K562 (cell line): ENCODE results near the gene ARID3A. TPM values are rescaled to one million over a fixed set of nuclear protein-coding genes. Genes with fewer than 3 reads are reported as not detected.
A peak's percentile ranks its signal among the peaks of the same experiment; 100 is the strongest.

Experiments used
- EP400 ChIP-seq: fragments of 450-650 bp; IDR thresholded peaks from 2 replicates; pipeline ENCODE4 v1.6.1; 2017; ENCODE audit warnings: antibody characterized with exemption, mild to moderate bottlenecking, moderate library complexity
- POU5F1 ChIP-seq: fragments of 150-350 bp; IDR thresholded peaks from 2 replicates; pipeline ENCODE4 v1.6.1; 2014; ENCODE audit warnings: borderline replicate concordance, low read length, low read depth, mild to moderate bottlenecking; ENCODE audit not compliant: partially characterized antibody
- RBM17 ChIP-seq: fragments of 200-400 bp; formaldehyde crosslinking; IDR thresholded peaks from 2 replicates; pipeline ENCODE4 v1.6.1; 2017; ENCODE audit warnings: low read depth, mild to moderate bottlenecking, low read length, borderline replicate concordance
- SMARCC2 ChIP-seq: fragments of 450-650 bp; IDR thresholded peaks from 2 replicates; pipeline ENCODE4 v1.6.1; 2017; ENCODE audit warnings: antibody characterized with exemption, moderate library complexity, mild to moderate bottlenecking, low read depth
- SP1 ChIP-seq: sonication (generic); formaldehyde crosslinking; IDR thresholded peaks from 2 replicates; pipeline ENCODE4 v1.8.1; 2022; ENCODE audit warnings: mild to moderate bottlenecking, missing genetic modification reagents
- TSHZ1 ChIP-seq: fragments of 250-450 bp; sonication (Bioruptor Pico); IDR thresholded peaks from 2 replicates; pipeline ENCODE4 v1.4.0; 2020; ENCODE audit warnings: mild to moderate bottlenecking, moderate library complexity
- U2AF1 ChIP-seq: fragments of 200-400 bp; formaldehyde crosslinking; optimal IDR thresholded peaks from 2 replicates; pipeline ENCODE3; 2017; ENCODE audit warnings: mild to moderate bottlenecking, low read depth, low read length, moderate library complexity
- ZBTB7A ChIP-seq: IDR thresholded peaks from 2 replicates; pipeline ENCODE4 v1.6.1; 2011; ENCODE audit warnings: low read depth, mild to moderate bottlenecking, low read length, moderate library complexity, borderline replicate concordance; ENCODE audit not compliant: control insufficient read depth
- ZNF395 ChIP-seq: fragments of 200-800 bp; sonication (Bioruptor generic); IDR thresholded peaks from 2 replicates; pipeline ENCODE4 v1.6.1; 2017; ENCODE audit warnings: missing genetic modification characterization, missing compliant biosample characterization
- ZNF780A ChIP-seq: fragments of 250-450 bp; sonication (Bioruptor Pico); IDR thresholded peaks from 2 replicates; pipeline ENCODE4 v1.5.0; 2021; ENCODE audit warnings: mild to moderate bottlenecking
- polyA plus RNA-seq, 8 experiments: library from polyadenylated mRNA; depleted of rRNA in 4 of 8; stranded (reverse) in 5 of 8; unstranded in 3 of 8; fragments of >200 nt; fragmentation: Nextera tagmentation in 2 of 8; fragmentation: Illumina TruSeq in 1 of 8; extraction: Ambion mirVana in 2 of 8; extraction: Trizol in 1 of 8; gene quantifications; 2 replicates each; pipeline versions ENCODE4 v1.2.1 to v1.2.3, GENCODE V29; 2011 to 2014; ENCODE audit warnings: inconsistent platforms in 1 of 8, missing spikeins in 1 of 8
- total RNA-seq, 7 experiments: library from RNA; depleted of rRNA in 6 of 7; stranded (reverse); fragments of >200 nt in 6 of 7; fragmentation: Illumina TruSeq in 2 of 7; extraction: Trizol in 2 of 7; gene quantifications; 2 replicates each; pipeline versions ENCODE4 v1.2.1 to v1.2.3, GENCODE V29; 2011 to 2021; ENCODE audit warnings: low replicate concordance in 1 of 7
- TF ChIP-seq, protein P1 (sequence below): fragments of 450-650 bp; IDR thresholded peaks from 2 replicates; pipeline ENCODE4 v1.6.1; 2014; ENCODE audit warnings: low read depth, mild to moderate bottlenecking, moderate library complexity, borderline replicate concordance

ARID3A gene
- total and polyA plus RNA-seq, 9 of the 15 experiments (the other 6 are each of a cell fraction or from before 2014, with no cell fraction given): 1.4 to 118 (median 31.2) TPM

- TF ChIP-seq, protein P1, sequence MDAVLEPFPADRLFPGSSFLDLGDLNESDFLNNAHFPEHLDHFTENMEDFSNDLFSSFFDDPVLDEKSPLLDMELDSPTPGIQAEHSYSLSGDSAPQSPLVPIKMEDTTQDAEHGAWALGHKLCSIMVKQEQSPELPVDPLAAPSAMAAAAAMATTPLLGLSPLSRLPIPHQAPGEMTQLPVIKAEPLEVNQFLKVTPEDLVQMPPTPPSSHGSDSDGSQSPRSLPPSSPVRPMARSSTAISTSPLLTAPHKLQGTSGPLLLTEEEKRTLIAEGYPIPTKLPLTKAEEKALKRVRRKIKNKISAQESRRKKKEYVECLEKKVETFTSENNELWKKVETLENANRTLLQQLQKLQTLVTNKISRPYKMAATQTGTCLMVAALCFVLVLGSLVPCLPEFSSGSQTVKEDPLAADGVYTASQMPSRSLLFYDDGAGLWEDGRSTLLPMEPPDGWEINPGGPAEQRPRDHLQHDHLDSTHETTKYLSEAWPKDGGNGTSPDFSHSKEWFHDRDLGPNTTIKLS: peak; percentile 30; the same call in 1 of the 2 replicates
- 0 out of 2 replicates have a peak, but pooled peaks have one; percentile 46 for TF ChIP-seq SP1 (CRISPR knock-in tag)
- peak; percentile 45; the same call in 1 of the 2 replicates for TF ChIP-seq ZNF395 (CRISPR knock-in tag)
- no peak for TF ChIP-seq SMARCC2
- TF ChIP-seq POU5F1: no peak
- no peak for TF ChIP-seq TSHZ1 (CRISPR knock-in tag)
- peak; percentile 74 for TF ChIP-seq ZBTB7A
- no peak for TF ChIP-seq U2AF1
- TF ChIP-seq EP400: peak; percentile 42; the same call in 1 of the 2 replicates
- no peak for TF ChIP-seq ZNF780A
- no peak for TF ChIP-seq RBM17
Measured at GRCh38 chr19:952680-953444, 27.0 kb downstream of the ARID3A start (continued).
